ENCODE data around the gene DNAH9. TPM values are rescaled to one million over a fixed set of nuclear protein-coding genes. Genes with fewer than 3 reads are reported as not detected.

The DNAH9 gene
- total and polyA plus RNA-seq, 2 donors (not counting 1 experiment from before 2014, with no cell fraction given): not detected

GRCh38 chr17:11893862-11894261 is 295.6 kb downstream of the DNAH9 start:
- Histone ChIP-seq H3K36me3 (replicated peaks in 1 of 2; ENCODE audit: control extremely low read depth in 1 of 2, control insufficient read depth in 1 of 2, extremely low read depth in 1 of 2, insufficient read depth in 2 of 2, low read length in 1 of 2) (no peaks in the 10 kb centered on the region), H3K4me2 (replicated peaks; ENCODE audit: low read depth, low read length, poor library complexity, severe bottlenecking) (no peak overlapping the region), H3K9ac (ENCODE audit: low read length) (no peak overlapping the region), H4K20me1 (ENCODE audit: control insufficient read depth, insufficient read depth, low read length, poor library complexity, severe bottlenecking) (no peaks in the 10 kb centered on the region), H3K79me2 (ENCODE audit: control insufficient read depth, insufficient read depth, low read length) (no peaks in the 10 kb centered on the region), H3K27ac (ENCODE audit: low read length in 2 of 2) (no peak overlapping the region), H3K9me3 (ENCODE audit: control extremely low read depth in 1 of 3, control insufficient read depth in 2 of 3, insufficient read depth in 1 of 3, low read length in 2 of 3) (no peaks in the 10 kb centered on the region), H3K4me1 (ENCODE audit: control insufficient read depth in 2 of 2, insufficient read depth in 2 of 2, low read length in 2 of 2) (no peaks in the 10 kb centered on the region), H3K27me3 (replicated peaks in 1 of 4; ENCODE audit: control extremely low read depth in 1 of 4, control insufficient read depth in 3 of 4, insufficient read depth in 4 of 4, low read length in 3 of 4) (no peaks in the 10 kb centered on the region), H3K4me3 (ENCODE audit: control extremely low read depth in 1 of 5, extremely low read depth in 1 of 5, insufficient read depth in 1 of 5, low read depth in 2 of 5, low read length in 4 of 5) (no peak overlapping the region), H2AFZ (ENCODE audit: insufficient read depth, low read depth, low read length, poor library complexity, severe bottlenecking) (no peak overlapping the region)
- ChIA-PET CTCF (no interaction called here), POLR2A (no interaction called here)
- H3K27me3 Mint-ChIP-seq: no peaks in the 10 kb centered on the region
- ATAC-seq (ENCODE audit: low read depth) (no peak), DNase-seq (no peak)
- no peak overlapping the region for H3K27ac Mint-ChIP-seq
- peaks cover 2% of the 10 kb centered on the region for H3K9me3 Mint-ChIP-seq (ENCODE audit: insufficient read depth)
- H3K4me3 Mint-ChIP-seq: no peak overlapping the region
- no peaks in the 10 kb centered on the region for H3K4me1 Mint-ChIP-seq
- intact Hi-C loops (cut with micrococcal nuclease): no loop called here
- no CpG with 5 or more reads among the region's 4 CpGs for WGBS (ENCODE audit: insufficient coverage)
- TF ChIP-seq EZH2 (IDR thresholded peaks at IDR 0.05; ENCODE audit: borderline replicate concordance, insufficient read depth, low read depth, low read length, poor library complexity, severe bottlenecking) (no peak), CTCF (IDR thresholded peaks at IDR 0.05) (no peak)

GRCh38 chr17:11896199-11896598 is 297.9 kb downstream of the DNAH9 start:
- DNase-seq (no peak), ATAC-seq (ENCODE audit: low read depth) (no peak)
- Mint-ChIP-seq H3K4me3 (no peak overlapping the region), H3K9me3 (ENCODE audit: insufficient read depth) (peaks cover 2% of the 10 kb centered on the region), H3K4me1 (no peaks in the 10 kb centered on the region), H3K27me3 (peaks cover 10% of the 10 kb centered on the region), H3K27ac (no peak overlapping the region)
- no peak overlapping the region for H3K27ac ChIP-seq (ENCODE audit: low read length in 2 of 2)
- H3K79me2 ChIP-seq (ENCODE audit: control insufficient read depth, insufficient read depth, low read length): no peaks in the 10 kb centered on the region
- H3K36me3 ChIP-seq (replicated peaks in 1 of 2; ENCODE audit: control extremely low read depth in 1 of 2, control insufficient read depth in 1 of 2, extremely low read depth in 1 of 2, insufficient read depth in 2 of 2, low read length in 1 of 2): no peaks in the 10 kb centered on the region
- H3K27me3 ChIP-seq (replicated peaks in 1 of 4; ENCODE audit: control extremely low read depth in 1 of 4, control insufficient read depth in 3 of 4, insufficient read depth in 4 of 4, low read length in 3 of 4): no peaks in the 10 kb centered on the region
- no peak overlapping the region for H3K4me3 ChIP-seq (ENCODE audit: control extremely low read depth in 1 of 5, extremely low read depth in 1 of 5, insufficient read depth in 1 of 5, low read depth in 2 of 5, low read length in 4 of 5)
- H3K9ac ChIP-seq (ENCODE audit: low read length): no peak overlapping the region
- no peaks in the 10 kb centered on the region for H4K20me1 ChIP-seq (ENCODE audit: control insufficient read depth, insufficient read depth, low read length, poor library complexity, severe bottlenecking)
- 100% methylated on average over 1 of the region's 1 CpG for WGBS (ENCODE audit: insufficient coverage)
- ChIA-PET CTCF (no interaction called here), POLR2A (no interaction called here)
- no peak overlapping the region for H2AFZ ChIP-seq (ENCODE audit: insufficient read depth, low read depth, low read length, poor library complexity, severe bottlenecking)
- no peak overlapping the region for H3K4me2 ChIP-seq (replicated peaks; ENCODE audit: low read depth, low read length, poor library complexity, severe bottlenecking)
- TF ChIP-seq EZH2 (IDR thresholded peaks at IDR 0.05; ENCODE audit: borderline replicate concordance, insufficient read depth, low read depth, low read length, poor library complexity, severe bottlenecking) (no peak), CTCF (IDR thresholded peaks at IDR 0.05) (no peak)
- H3K4me1 ChIP-seq (ENCODE audit: control insufficient read depth in 2 of 2, insufficient read depth in 2 of 2, low read length in 2 of 2): no peaks in the 10 kb centered on the region
- intact Hi-C loops (cut with micrococcal nuclease): no loop called here
- H3K9me3 ChIP-seq (ENCODE audit: control extremely low read depth in 1 of 3, control insufficient read depth in 2 of 3, insufficient read depth in 1 of 3, low read length in 2 of 3): peaks cover 0 to 2% (median 0%) of the 10 kb centered on the region in 3 donors
